Chondrocyte (in vitro differentiated cells): ENCODE data around the gene CPLX3. TPM values are rescaled to one million over a fixed set of nuclear protein-coding genes. Genes with fewer than 3 reads are reported as not detected.

Source experiments
- DNase-seq: peaks from one replicate; pipeline ENCODE4 v3.0.0; 2021; ENCODE audit warnings: mixed read lengths, low spot score
- H3K27ac Mint-ChIP-seq: one replicate; pipeline ENCODE4 v1.8.0; 2021; ENCODE audit warnings: mild to moderate bottlenecking, moderate library complexity, mixed read lengths; ENCODE audit not compliant: unreplicated experiment
- H3K27me3 Mint-ChIP-seq: 2 replicates; pipeline ENCODE4 v1.8.0; 2021; ENCODE audit warnings: low read depth, mixed read lengths
- H3K36me3 Mint-ChIP-seq: 2 replicates; pipeline ENCODE4 v1.8.0; 2021; ENCODE audit warnings: low read depth, mixed read lengths
- H3K4me1 Mint-ChIP-seq: 2 replicates; pipeline ENCODE4 v1.8.0; 2021; ENCODE audit warnings: low read depth, mild to moderate bottlenecking, mixed read lengths
- H3K4me3 Mint-ChIP-seq: one replicate; pipeline ENCODE4 v1.8.0; 2021; ENCODE audit warnings: mild to moderate bottlenecking, moderate library complexity, mixed read lengths; ENCODE audit not compliant: unreplicated experiment
- H3K9me3 Mint-ChIP-seq: 2 replicates; pipeline ENCODE4 v1.8.0; 2021; ENCODE audit warnings: low read depth, mixed read lengths
- CTCF ChIP-seq: fragments of 200-600 bp; sonication (generic); IDR thresholded peaks from 2 replicates; pipeline ENCODE4 v1.5.0; 2021; ENCODE audit warnings: antibody characterized with exemption, mild to moderate bottlenecking, moderate library complexity
- total RNA-seq: library from RNA; stranded (reverse); gene quantifications from 3 replicates; pipeline ENCODE4 v1.2.1, GENCODE V29; 2021

The CPLX3 gene
- total RNA-seq, 1 donor from 2014 or later, result not detected

DNA sequence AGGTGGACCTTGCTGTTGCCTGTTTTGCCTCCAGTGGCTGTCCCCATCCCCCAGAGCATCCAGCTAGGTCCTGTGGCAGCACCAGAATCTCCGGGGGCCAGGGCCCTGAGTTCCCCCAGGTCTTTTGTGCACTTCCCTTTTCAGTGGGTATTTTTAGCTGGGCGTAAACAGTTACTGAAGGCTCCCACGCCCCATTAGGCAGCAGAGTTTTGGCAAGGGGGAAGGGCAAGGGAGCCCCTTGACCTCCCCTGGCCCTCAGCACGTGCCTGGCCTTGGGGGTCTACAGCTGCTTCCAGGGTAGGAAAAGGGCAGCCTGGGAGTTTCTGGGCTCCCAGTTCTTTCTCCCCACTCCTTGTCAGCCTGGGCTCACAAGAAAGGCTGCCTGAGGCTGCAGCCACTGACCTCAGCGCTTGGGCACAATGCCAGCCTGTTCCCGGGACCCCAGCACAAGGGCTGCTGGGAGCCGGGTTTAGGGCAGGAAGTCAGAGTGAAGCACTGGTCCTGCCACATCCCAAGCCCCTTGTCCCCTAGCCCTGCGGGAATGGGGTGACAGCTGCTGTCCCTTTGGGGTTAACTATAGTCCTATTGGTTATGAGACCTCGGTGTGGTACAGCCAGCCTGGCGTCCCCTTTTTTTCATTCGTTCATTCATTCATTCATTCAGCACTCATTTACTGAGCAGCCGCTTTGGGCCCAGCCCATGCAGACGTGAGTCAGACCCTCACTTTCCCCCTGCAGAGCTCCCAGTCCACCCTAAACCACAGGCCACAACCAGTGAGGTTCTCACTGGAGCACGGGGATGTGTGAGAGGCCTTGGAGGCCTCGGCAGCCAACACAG, 36.1 kb upstream of the CPLX3 start:
- TF ChIP-seq CTCF, result no peak
- Mint-ChIP-seq H3K4me3 (peak overlapping the region; percentile 20), H3K36me3 (no peaks in the 10 kb centered on the region), H3K27ac (peak overlapping the region; percentile 96), H3K9me3 (no peaks in the 10 kb centered on the region), H3K4me1 (peaks cover 61% of the 10 kb centered on the region), H3K27me3 (no peaks in the 10 kb centered on the region)
- DNase-seq, result no peak

GRCh38 chr15:74791007-74791406, 35.4 kb upstream of the CPLX3 start:
- Mint-ChIP-seq H3K36me3 (no peaks in the 10 kb centered on the region), H3K4me1 (peaks cover 61% of the 10 kb centered on the region), H3K27ac (peak overlapping the region; percentile 96), H3K4me3 (no peak overlapping the region), H3K9me3 (no peaks in the 10 kb centered on the region), H3K27me3 (no peaks in the 10 kb centered on the region)
- TF ChIP-seq CTCF, result no peak
- DNase-seq, result no peak

DNA sequence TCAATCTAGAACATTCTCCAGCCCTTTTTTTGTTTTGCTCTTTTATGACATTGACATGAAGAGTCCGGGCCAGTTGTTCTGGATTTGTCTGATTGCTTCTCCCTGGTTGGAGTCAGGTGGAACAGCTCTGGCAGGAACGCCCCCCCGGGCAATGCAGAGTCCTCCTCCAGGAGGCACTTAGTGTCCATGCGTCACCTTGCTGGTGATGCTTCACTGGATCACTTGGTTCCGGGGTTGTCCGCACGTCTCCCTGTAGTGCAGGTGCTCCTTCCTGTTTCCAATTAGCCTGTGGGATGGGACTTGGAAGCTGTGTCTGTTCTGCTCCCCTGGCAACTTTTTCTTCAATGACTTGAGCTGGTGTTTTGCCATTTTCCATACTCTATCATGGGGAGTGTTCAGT, 34.8 kb upstream of the CPLX3 start:
- no peak for DNase-seq
- no peaks in the 10 kb centered on the region for H3K27me3 Mint-ChIP-seq
- no peaks in the 10 kb centered on the region for H3K36me3 Mint-ChIP-seq
- H3K4me3 Mint-ChIP-seq, result no peak overlapping the region
- peaks cover 59% of the 10 kb centered on the region for H3K4me1 Mint-ChIP-seq
- peak overlapping the region; percentile 96 for H3K27ac Mint-ChIP-seq
- TF ChIP-seq CTCF, result no peak
- no peaks in the 10 kb centered on the region for H3K9me3 Mint-ChIP-seq

DNA sequence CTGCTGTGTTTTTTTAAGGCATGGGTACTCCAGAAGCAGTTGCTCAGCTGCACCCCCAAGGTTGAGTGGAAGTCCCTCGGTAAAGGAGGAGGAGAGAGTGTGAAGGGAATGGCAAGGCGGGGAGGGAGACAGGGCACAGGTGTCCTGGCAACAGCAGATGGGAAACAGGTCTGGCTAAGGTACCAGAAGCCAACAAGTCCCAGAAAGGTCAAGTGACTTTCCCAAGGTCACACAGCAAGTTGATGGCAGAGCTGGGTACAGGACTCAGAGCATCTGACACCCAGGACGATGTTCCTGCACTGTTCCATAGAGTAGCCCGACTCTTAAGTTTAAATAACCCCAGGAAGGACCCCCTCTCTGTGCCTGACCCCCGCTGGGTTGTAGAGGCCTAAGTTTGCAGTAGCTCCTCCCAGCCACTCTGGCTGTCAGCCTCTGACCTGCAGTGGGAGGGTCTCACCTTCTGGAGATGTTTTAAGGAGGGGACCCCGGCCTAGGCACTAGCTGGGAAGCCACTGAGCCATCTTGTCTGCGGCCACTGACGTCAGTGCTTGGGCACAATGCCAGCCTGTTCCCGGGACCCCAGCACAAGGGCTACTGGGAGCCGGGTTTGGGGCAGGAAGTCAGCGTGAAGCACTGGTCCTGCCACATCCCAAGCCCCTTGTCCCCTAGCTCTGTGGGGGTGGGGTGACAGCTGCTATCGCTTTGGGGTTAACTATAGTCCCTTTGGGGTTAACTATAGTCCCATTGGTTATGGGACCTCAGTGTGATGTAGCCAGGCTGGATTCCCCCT, 34.0 kb upstream of the CPLX3 start:
- no peaks in the 10 kb centered on the region for H3K27me3 Mint-ChIP-seq
- no peak overlapping the region for H3K4me3 Mint-ChIP-seq
- DNase-seq, result no peak
- no peak for TF ChIP-seq CTCF
- H3K9me3 Mint-ChIP-seq, result no peaks in the 10 kb centered on the region
- no peak overlapping the region for H3K27ac Mint-ChIP-seq
- H3K36me3 Mint-ChIP-seq, result no peaks in the 10 kb centered on the region
- peaks cover 52% of the 10 kb centered on the region for H3K4me1 Mint-ChIP-seq

- Mint-ChIP-seq H3K36me3 (peaks cover 1% of the 10 kb centered on the region), H3K4me3 (no peak overlapping the region), H3K9me3 (no peaks in the 10 kb centered on the region), H3K27ac (no peak overlapping the region), H3K27me3 (no peaks in the 10 kb centered on the region), H3K4me1 (peaks cover 43% of the 10 kb centered on the region)
- DNase-seq, result no peak
- peak; percentile 44 for TF ChIP-seq CTCF
Observed at GRCh38 chr15:74793135-74794028, 33.0 kb upstream of the CPLX3 start.
